ENCODE measurements around the gene ILKAP.

The ILKAP gene

GRCh38 chr2:238121511-238122286, 81.8 kb downstream of the ILKAP start:
- no peak for DNase-seq

- DNase-seq = no peak
Observed at GRCh38 chr2:238120463-238121298, 82.8 kb downstream of the ILKAP start.

All from DMS53 (cell line).